Measurements from ENCODE around the gene THEM4. TPM values are rescaled to one million over a fixed set of nuclear protein-coding genes. Genes with fewer than 3 reads are reported as not detected.

The THEM4 gene
- total RNA-seq, 2 experiments from 2014 or later, result 24.0 to 24.5 TPM

DNA sequence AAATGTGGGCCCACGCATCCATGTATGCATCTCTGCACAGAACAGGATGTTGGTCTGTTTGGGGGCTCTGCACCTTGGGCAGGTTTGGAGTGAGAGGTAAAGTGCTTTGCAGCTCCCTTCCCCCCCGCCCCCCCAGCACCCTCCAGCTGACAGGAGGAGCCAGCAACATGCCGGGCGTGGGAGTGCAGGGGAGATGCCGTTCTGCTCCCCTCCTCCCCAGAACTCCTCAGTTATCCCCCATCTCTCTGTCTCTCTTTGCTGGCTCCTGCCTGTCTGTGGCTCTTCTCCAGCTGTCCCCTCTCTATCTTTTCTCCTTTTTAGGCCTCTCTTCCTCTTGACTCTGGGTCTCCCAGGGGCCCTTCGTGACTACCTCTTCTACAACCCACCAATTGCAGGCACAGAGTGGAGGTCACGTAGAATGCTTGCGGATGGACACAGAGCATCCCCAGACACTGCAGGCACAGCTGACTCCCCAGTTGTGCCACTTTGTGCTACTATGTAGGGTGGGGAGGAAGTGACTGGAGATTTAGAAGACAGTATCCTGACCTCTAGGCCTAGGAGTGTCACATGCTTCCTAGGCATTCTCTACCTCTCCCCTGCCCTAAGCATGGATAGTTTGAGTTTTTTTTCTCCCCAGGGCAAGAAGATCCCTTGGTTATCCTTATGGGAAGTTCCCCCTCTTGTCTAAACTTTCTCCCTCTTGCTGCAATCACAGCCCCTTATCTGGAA lies 76.0 kb downstream of the THEM4 start:
- no peak for ATAC-seq (ENCODE audit: poor library complexity)
- peak overlapping the region; percentile 26 for H3K4me3 Mint-ChIP-seq
- H3K9me3 Mint-ChIP-seq, result no peaks in the 10 kb centered on the region
- TF ChIP-seq, protein P1, sequence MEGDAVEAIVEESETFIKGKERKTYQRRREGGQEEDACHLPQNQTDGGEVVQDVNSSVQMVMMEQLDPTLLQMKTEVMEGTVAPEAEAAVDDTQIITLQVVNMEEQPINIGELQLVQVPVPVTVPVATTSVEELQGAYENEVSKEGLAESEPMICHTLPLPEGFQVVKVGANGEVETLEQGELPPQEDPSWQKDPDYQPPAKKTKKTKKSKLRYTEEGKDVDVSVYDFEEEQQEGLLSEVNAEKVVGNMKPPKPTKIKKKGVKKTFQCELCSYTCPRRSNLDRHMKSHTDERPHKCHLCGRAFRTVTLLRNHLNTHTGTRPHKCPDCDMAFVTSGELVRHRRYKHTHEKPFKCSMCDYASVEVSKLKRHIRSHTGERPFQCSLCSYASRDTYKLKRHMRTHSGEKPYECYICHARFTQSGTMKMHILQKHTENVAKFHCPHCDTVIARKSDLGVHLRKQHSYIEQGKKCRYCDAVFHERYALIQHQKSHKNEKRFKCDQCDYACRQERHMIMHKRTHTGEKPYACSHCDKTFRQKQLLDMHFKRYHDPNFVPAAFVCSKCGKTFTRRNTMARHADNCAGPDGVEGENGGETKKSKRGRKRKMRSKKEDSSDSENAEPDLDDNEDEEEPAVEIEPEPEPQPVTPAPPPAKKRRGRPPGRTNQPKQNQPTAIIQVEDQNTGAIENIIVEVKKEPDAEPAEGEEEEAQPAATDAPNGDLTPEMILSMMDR (IDR thresholded peaks at IDR 0.05), result no peak
- POLR2A ChIA-PET, result interaction anchor here (1.0 kb wide), 1 partner anchor 70 kb away, joined by 4 read pairs; the partner anchor contains the start of gene MRPL9
- H3K27me3 Mint-ChIP-seq, result no peaks in the 10 kb centered on the region
- H3K4me1 Mint-ChIP-seq (ENCODE audit: low read depth), result peaks cover 92% of the 10 kb centered on the region
- no peaks in the 10 kb centered on the region for H3K36me3 Mint-ChIP-seq (ENCODE audit: low read depth)
- Histone ChIP-seq H3K4me3 (ENCODE audit: low read length) (peak overlapping the region; percentile 0), H3K36me3 (ENCODE audit: insufficient read depth, low read length) (no peaks in the 10 kb centered on the region), H3K27ac (ENCODE audit: low read depth in 1 of 2, low read length in 2 of 2) (peak overlapping the region; percentile 21 to 64), H3K4me1 (ENCODE audit: insufficient read depth, low read length) (peaks cover 92% of the 10 kb centered on the region), H3K27me3 (ENCODE audit: control insufficient read depth in 1 of 2, insufficient read depth in 2 of 2, low read length in 2 of 2) (no peaks in the 10 kb centered on the region), H3K9me3 (ENCODE audit: control insufficient read depth in 1 of 2, insufficient read depth in 1 of 2, low read length in 2 of 2) (no peaks in the 10 kb centered on the region)
- CTCF ChIA-PET, result no interaction called here
- peak overlapping the region; percentile 73 for H3K27ac Mint-ChIP-seq
- DNase-seq, result no peak
- intact Hi-C loops (cut with DNase I, micrococcal nuclease), result no loop called here

DNA sequence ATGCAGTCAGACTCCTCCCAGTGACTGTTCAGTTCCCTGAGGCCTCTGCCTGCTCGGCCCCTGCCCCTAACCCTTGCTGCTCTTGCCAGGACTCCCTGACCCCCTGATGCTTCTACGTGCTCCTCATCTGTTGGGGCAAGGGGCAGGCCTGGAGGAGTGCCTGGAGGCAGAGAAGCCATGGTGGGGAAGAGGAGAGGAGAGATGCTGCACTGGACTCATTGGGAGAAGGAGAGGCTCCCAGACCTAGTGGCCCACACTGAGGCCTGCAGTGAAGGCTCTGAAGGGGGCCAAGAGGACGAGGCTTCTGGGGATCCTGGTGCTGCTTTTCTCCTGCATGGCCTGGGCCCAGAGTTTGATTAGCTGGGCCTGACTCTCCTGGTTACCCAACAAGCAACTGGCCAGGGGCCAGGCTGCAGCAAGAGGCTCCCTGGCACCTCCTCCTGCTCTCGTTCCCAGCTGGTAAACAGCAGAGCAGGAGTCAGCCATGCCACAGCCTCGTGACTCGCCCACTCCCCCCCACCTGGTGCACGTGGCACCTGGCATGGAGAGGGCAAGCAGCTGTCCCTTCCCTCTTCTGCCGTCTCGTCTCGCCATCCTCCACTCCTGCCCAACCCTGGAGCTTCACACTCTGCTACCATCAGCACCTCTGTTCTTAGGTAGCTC lies 76.9 kb downstream of the THEM4 start:
- Mint-ChIP-seq H3K4me1 (ENCODE audit: low read depth) (peaks cover 97% of the 10 kb centered on the region), H3K4me3 (peak overlapping the region; percentile 40), H3K36me3 (ENCODE audit: low read depth) (no peaks in the 10 kb centered on the region), H3K9me3 (no peaks in the 10 kb centered on the region), H3K27ac (peak overlapping the region; percentile 79), H3K27me3 (no peaks in the 10 kb centered on the region)
- ChIA-PET CTCF (no interaction called here), POLR2A (interaction anchor here (1.0 kb wide), 1 partner anchor 69 kb away, joined by 4 read pairs; the partner anchor contains the start of gene MRPL9)
- peaks cover 95% of the 10 kb centered on the region for H3K4me1 ChIP-seq (ENCODE audit: insufficient read depth, low read length)
- ATAC-seq (ENCODE audit: poor library complexity) (no peak), DNase-seq (no peak)
- H3K4me3 ChIP-seq (ENCODE audit: low read length), result peak overlapping the region; percentile 49
- TF ChIP-seq, protein P1 (IDR thresholded peaks at IDR 0.05), result no peak
- H3K27ac ChIP-seq (ENCODE audit: low read depth in 1 of 2, low read length in 2 of 2), result peak overlapping the region; percentile 15 to 64
- no peaks in the 10 kb centered on the region for H3K27me3 ChIP-seq (ENCODE audit: control insufficient read depth in 1 of 2, insufficient read depth in 2 of 2, low read length in 2 of 2)
- no peaks in the 10 kb centered on the region for H3K36me3 ChIP-seq (ENCODE audit: insufficient read depth, low read length)
- no peaks in the 10 kb centered on the region for H3K9me3 ChIP-seq (ENCODE audit: control insufficient read depth in 1 of 2, insufficient read depth in 1 of 2, low read length in 2 of 2)
- intact Hi-C loops (cut with DNase I, micrococcal nuclease), result no loop called here

DNA sequence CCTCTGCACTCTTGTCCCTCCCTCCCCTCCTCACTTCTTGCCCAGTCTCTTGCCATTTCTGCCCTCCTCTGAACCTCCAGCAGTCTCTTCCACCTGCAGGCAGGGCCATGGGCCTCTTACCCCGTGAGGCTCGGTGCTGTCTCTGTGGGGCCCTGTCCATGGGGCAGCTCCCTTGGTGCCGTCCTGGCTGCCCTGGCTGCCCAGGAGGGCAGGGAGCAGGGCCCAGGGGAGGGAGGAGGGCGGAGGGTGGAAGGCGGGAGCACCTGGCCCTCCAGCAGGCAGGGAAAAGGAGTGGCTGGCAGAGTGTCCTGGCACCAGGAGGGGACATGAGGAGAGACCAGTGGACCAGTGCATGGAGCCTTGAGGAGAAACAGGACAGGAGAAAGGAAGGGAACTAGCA lies 77.7 kb downstream of the THEM4 start, which contains the start of gene RORC:
TSS of gene RORC (minus strand) at position 198 of the 400 bp plus-strand sequence. CDS start at position 160, 38 bp downstream.
- ATAC-seq (ENCODE audit: poor library complexity) (no peak), DNase-seq (no peak)
- Histone ChIP-seq H3K9me3 (ENCODE audit: control insufficient read depth in 1 of 2, insufficient read depth in 1 of 2, low read length in 2 of 2) (no peaks in the 10 kb centered on the region), H3K4me3 (ENCODE audit: low read length) (peak within 1 kb of the TSS; percentile 49), H3K4me1 (ENCODE audit: insufficient read depth, low read length) (peaks cover 95% of the 10 kb centered on the region), H3K36me3 (ENCODE audit: insufficient read depth, low read length) (no peaks in the 10 kb centered on the region), H3K27me3 (ENCODE audit: control insufficient read depth in 1 of 2, insufficient read depth in 2 of 2, low read length in 2 of 2) (no peaks in the 10 kb centered on the region), H3K27ac (ENCODE audit: low read depth in 1 of 2, low read length in 2 of 2) (peak within 1 kb of the TSS; percentile 15 to 64)
- Mint-ChIP-seq H3K4me3 (peak within 1 kb of the TSS; percentile 59), H3K27ac (peak within 1 kb of the TSS; percentile 79), H3K9me3 (no peaks in the 10 kb centered on the region), H3K36me3 (ENCODE audit: low read depth) (no peaks in the 10 kb centered on the region), H3K4me1 (ENCODE audit: low read depth) (peaks cover 93% of the 10 kb centered on the region), H3K27me3 (no peaks in the 10 kb centered on the region)
- intact Hi-C loops (cut with DNase I, micrococcal nuclease), result no loop called here
- TF ChIP-seq, protein P1 (IDR thresholded peaks at IDR 0.05), result no peak
- POLR2A ChIA-PET, result interaction anchor here (0.5 kb wide), 1 partner anchor 15 kb away, joined by 3 read pairs; no protein-coding TSS in a partner anchor
- CTCF ChIA-PET, result interaction anchor here (0.9 kb wide), 1 partner anchor 12 kb away, joined by 3 read pairs; no protein-coding TSS in a partner anchor
